Hematopoietic multipotent progenitor cell treated with erythropoietin and hydrocortisone succinate and interleukin-3 and kit ligand, for 8 days (in vitro differentiated cells): ENCODE results near the gene CHST2.
"Not testable (repeated sequence)": the region's sequence is repeated elsewhere in the genome, so short reads cannot be mapped to it uniquely, and the experiment has no call there.

Experiments used
- DNase-seq: peaks from one replicate; pipeline ENCODE4 v3.0.0-alpha.2; 2015

Gene CHST2, protein sequence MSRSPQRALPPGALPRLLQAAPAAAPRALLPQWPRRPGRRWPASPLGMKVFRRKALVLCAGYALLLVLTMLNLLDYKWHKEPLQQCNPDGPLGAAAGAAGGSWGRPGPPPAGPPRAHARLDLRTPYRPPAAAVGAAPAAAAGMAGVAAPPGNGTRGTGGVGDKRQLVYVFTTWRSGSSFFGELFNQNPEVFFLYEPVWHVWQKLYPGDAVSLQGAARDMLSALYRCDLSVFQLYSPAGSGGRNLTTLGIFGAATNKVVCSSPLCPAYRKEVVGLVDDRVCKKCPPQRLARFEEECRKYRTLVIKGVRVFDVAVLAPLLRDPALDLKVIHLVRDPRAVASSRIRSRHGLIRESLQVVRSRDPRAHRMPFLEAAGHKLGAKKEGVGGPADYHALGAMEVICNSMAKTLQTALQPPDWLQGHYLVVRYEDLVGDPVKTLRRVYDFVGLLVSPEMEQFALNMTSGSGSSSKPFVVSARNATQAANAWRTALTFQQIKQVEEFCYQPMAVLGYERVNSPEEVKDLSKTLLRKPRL

GRCh38 chr3:143119009-143119914 is at the start of gene CHST2:
TSS of gene CHST2 (plus strand) at chr3:143119771. CDS start at chr3:143120817, 1,046 bp downstream.
- DNase-seq = peak; percentile 82

DNA sequence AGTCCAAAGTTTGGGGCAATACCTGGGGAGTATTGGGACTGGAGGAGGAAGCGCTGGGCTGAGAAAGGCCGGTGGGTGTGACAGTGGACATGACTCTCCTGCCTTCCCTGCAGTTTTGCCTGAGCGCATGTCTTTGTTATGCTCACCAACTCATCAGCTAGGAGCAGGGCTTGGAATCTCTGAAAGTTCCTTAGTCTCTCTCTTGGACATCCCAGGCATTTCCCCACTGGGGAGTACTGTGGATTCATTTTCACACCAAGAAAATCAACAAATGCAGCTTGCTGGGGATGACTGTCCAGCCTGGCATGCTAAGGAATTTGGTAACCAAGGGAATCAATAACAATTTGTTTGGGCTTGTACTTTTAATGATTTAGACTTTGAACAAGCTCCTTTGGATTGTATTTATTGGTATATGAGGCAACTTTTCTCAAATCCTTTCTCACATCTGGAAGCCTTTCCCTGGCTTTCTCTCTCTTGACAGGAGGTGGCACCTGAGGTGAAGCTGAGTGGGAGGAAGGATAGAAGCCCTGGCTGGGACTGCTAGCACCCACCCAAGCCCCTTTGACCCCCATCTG is 48.5 kb upstream of the CHST2 start:
- no peak for DNase-seq

GRCh38 chr3:143071776-143072175 is 47.8 kb upstream of the CHST2 start:
- no peak for DNase-seq

DNA sequence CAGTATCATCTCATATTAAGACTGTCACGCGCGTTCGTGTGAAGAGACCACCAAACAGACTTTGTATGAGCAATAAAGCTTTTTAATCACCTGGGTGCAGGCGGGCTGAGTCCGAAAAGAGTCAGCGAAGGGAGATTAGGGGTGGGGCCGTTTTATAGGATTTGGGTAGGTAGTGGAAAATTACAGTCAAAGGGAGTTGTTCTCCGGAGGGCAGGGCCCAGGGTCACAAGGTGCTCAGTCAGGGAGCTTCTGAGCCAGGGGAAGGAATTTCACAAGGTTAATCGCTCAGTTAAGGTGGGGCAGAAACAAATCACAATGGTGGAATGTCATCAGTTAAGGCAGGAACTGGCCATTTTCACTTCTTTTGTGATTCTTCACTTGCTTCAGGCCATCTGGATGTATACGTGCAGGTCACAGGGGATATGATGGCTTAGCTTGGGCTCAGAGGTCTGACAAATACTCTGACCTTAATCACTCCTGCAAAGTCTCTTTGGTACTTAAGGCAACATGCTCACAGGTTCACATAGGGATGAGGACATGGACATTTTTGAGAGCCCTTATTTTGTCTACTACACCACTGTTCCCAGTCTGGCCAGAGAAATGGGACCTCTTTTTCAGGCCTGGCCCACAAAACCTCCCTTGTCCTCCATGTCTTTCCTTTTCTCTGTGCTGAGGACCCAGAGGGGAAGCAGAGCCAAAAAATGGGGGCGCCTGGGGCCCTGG is 47.1 kb upstream of the CHST2 start:
- DNase-seq = not testable (repeated sequence)

DNA sequence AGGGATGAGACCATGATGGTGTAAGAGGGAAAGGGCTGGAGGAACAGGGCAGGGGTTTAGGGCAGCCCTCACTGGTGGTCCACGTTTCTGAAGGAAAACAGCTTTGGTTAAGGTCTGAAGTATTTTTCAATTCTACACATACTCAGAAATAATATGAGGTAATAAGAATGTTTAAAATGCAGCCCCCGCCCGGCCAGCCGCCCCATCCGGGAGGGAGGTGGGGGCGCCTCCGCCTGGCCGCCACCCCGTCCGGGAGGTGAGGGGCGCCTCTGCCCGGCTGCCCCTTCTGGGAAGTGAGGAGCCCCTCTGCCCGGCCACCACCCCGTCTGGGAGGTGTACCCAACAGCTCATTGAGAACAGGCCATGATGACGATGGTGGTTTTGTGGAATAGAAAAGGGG is 46.0 kb upstream of the CHST2 start:
- DNase-seq = not testable (repeated sequence)

DNA sequence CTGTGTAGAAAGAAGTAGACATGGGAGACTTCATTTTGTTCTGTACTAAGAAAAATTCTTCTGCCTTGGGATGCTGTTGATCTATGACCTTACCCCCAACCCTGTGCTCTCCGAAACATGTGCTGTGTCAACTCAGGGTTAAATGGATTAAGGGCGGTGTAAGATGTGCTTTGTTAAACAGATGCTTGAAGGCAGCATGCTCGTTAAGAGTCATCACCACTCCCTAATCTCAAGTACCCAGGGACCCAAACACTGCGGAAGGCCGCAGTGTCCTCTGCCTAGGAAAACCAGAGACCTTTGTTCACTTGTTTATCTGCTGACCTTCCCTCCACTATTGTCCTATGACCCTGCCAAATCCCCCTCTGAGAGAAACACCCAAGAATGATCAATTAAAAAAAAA is 45.6 kb upstream of the CHST2 start:
- not testable (repeated sequence) for DNase-seq

GRCh38 chr3:143078883-143079282 is 40.7 kb upstream of the CHST2 start:
- DNase-seq = no peak

GRCh38 chr3:143080196-143080595 is 39.4 kb upstream of the CHST2 start:
- no peak for DNase-seq

- DNase-seq = no peak
These were observed 38.2 kb upstream of the CHST2 start for GRCh38 chr3:143081365-143081764.

DNA sequence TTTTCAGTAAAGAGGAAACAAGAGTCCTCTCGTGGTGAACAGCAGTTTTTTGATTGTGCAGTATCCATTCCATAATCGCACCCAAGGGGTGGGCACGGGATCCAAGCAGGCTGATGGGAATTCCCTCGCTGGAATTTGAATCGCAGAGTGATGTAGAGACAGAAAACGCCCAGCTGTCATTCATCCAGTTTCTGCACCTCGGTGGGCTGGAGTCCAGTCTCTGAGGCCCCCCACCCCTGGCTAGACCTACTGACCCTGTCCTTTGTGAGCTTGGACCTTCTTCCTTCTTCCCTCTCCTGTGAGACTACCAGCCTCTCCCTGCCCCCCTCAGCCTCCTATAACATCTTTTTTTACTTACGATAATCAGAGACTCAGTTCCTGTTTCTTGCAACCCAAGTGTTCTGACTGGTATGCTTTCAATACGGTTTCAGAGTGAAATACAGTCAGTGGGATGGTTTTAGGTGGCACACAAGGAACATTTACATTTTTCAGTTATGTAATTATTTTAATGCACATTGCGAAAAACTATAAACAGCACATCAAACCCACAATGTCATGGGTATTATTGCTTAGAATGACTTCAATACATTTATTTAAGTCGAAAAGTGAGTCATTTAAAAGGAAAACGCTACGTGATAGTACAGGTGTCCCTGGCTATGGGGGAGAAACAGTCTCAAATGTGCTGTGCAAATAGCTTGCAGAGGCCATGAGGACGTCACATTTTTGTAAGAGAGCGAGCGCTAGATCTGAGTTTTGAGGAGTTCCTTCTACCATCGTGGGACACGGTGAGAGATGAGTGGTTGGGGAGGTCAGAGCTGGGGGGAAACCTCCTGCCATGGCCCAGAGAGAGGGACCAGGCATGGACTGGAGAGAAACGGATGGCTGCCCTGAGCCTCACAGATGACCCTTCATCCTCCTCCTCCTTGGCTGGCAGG is 37.5 kb upstream of the CHST2 start:
- DNase-seq = no peak

DNA sequence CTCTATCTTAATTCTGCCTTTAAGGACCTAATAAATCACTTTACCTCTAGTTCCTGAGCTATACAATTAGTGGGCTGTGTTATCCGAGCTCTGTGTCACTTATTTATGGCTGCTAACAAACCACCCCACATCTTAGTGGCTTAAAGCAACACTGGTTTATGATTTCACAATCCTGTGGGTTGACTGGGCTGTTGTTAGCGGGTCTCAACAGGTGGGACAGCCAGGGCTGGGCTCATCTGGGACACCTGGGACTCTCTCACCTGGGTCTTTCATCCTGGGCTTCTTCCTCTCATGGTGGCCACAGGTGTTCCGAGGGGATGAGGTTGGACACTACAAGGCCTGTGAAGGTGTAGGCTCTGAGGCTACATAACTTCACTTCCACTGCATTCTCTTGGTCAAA is 35.8 kb upstream of the CHST2 start:
- no peak for DNase-seq

GRCh38 chr3:143084856-143085731 is 34.5 kb upstream of the CHST2 start:
- DNase-seq = peak; percentile 100

- no peak for DNase-seq
These were observed 30.7 kb upstream of the CHST2 start for GRCh38 chr3:143088835-143089234.

GRCh38 chr3:143089965-143090364 is 29.6 kb upstream of the CHST2 start:
- DNase-seq = no peak

GRCh38 chr3:143090486-143090885 is 29.1 kb upstream of the CHST2 start:
- no peak for DNase-seq

- no peak for DNase-seq
These were observed 28.4 kb upstream of the CHST2 start for GRCh38 chr3:143090976-143091837.

GRCh38 chr3:143092191-143092590 is 27.4 kb upstream of the CHST2 start:
- peak; percentile 92 for DNase-seq

DNA sequence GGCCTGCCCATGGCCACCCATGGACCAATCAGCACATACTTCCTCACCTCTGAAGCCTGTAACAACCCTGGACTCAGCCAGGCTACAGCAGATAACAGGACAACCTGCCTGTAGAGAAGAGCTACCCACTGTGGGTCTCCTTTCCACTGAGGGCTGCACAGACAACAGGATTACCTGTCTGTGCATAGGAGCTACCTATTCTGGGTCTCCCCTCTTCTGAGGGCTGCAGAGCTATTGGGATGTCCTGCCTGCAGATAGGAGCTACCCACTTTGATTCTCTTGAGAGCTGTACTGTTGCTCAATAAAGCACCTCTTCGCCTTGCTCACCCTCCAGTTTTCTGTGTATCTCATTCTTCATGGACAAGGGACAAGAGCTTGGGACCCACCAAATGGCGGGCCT is 23.8 kb upstream of the CHST2 start:
- no peak for DNase-seq

DNA sequence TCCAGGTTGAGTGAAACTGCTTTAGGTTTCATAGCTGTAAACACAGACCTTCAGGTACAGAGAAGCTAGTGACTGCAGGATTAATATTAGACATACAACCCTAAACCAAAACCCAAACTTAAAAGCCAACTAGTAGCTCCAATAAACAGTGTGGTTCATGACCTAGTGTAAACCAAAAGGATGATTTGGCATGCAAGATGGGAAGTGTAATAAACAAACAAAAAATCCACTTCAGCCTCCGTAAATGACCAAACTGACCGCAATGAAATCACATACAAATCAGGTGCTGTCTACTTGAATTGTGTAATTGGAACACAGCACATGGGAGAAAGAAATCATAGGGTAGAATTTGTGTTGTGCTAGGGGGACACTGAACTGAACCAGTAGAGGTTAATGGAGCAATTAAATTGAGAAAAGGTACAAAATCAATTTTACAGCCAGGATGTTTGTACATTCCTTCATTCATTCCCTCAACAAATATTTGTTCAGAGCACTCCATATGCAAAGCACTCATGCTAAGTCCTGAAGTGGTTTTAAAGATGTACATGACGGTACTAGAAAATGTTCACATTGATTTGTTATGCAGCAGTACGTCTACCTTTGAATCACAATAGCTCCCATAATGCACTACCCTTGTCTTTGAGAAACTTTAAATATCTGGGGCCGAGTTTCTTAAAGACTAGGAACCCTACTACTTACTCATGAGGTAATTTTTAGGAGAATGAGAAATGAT is 21.4 kb upstream of the CHST2 start:
- DNase-seq = no peak
